Lower lobe of right lung (tissue), 2 donors: ENCODE data around the gene DLGAP5. TPM values are rescaled to one million over a fixed set of nuclear protein-coding genes. Genes with fewer than 3 reads are reported as not detected.

Experiments used
- ATAC-seq, 2 donors: fragments of 200-7000 bp; cut with Tn5 transposase; one replicate each; pipeline ENCODE4 v1.9.1; 2020 to 2022; ENCODE audit warnings: mild to moderate bottlenecking in 2 of 2, moderate library complexity in 2 of 2
- DNase-seq: peaks from one replicate; pipeline ENCODE4 v3.0.0-alpha.2; 2020
- H3K27ac ChIP-seq: fragments of 200-600 bp; one replicate; pipeline ENCODE4 v1.8.0; 2022
- H3K27me3 ChIP-seq: fragments of 200-600 bp; one replicate; pipeline ENCODE4 v1.8.0; 2022; ENCODE audit warnings: low read depth
- H3K36me3 ChIP-seq: fragments of 200-600 bp; one replicate; pipeline ENCODE4 v1.8.0; 2022; ENCODE audit warnings: mild to moderate bottlenecking
- H3K4me1 ChIP-seq: fragments of 200-600 bp; one replicate; pipeline ENCODE4 v1.8.0; 2022
- H3K4me3 ChIP-seq: fragments of 200-600 bp; one replicate; pipeline ENCODE4 v1.8.0; 2022; ENCODE audit warnings: mild to moderate bottlenecking
- H3K9me3 ChIP-seq: fragments of 200-600 bp; one replicate; pipeline ENCODE4 v1.8.0; 2022
- intact Hi-C: fragments of 100-400 bp; cut with DNase I; formaldehyde crosslinking; loops from one replicate; pipeline ENCODE4 v1.11.0; 2022
- total RNA-seq: library from RNA; stranded (reverse); fragmentation: NEBNext Ultra II Directional; extraction: Animal tissue kit (Norgen Biotek cat#: 25700); gene quantifications from one replicate; pipeline ENCODE4 v1.2.1, GENCODE V29; 2021
- TF ChIP-seq, protein P1 (sequence below): fragments of 200-600 bp; IDR thresholded peaks from one replicate; pipeline ENCODE4 v1.8.0; 2022; ENCODE audit warnings: antibody characterized with exemption, mild to moderate bottlenecking
- donor health status: DM: no; HTN: yes; CAD: no; lungs with severe emphysema.

Gene DLGAP5
- total RNA-seq, 1 donor from 2014 or later: 0.97 TPM

DNA sequence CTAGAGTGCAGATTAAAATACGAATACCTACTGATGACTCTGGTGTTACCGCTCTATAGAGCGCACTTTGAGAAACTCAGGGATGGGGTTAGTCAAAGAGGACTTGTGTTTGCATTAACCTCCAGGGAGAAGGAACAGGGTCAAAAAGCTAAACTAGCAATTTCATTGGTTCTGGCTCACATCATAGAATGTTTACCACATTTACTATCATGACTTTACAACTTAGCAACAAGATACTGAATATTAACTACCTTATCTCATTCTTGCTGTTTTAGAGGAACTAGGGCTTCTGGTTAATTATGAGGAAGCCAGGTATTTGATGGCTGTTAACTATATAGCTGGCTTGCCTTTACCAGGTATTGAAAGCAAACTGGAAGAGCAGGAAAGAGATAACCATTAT lies 49.6 kb downstream of the DLGAP5 start:
- DNase-seq (no peak), ATAC-seq (no peak)
- Histone ChIP-seq H3K36me3 (peaks cover 98% of the 10 kb centered on the region), H3K9me3 (no peaks in the 10 kb centered on the region), H3K27ac (no peak overlapping the region), H3K4me1 (peaks cover 24% of the 10 kb centered on the region), H3K4me3 (no peak overlapping the region), H3K27me3 (no peaks in the 10 kb centered on the region)
- intact Hi-C loops: no loop called here
- TF ChIP-seq, protein P1, sequence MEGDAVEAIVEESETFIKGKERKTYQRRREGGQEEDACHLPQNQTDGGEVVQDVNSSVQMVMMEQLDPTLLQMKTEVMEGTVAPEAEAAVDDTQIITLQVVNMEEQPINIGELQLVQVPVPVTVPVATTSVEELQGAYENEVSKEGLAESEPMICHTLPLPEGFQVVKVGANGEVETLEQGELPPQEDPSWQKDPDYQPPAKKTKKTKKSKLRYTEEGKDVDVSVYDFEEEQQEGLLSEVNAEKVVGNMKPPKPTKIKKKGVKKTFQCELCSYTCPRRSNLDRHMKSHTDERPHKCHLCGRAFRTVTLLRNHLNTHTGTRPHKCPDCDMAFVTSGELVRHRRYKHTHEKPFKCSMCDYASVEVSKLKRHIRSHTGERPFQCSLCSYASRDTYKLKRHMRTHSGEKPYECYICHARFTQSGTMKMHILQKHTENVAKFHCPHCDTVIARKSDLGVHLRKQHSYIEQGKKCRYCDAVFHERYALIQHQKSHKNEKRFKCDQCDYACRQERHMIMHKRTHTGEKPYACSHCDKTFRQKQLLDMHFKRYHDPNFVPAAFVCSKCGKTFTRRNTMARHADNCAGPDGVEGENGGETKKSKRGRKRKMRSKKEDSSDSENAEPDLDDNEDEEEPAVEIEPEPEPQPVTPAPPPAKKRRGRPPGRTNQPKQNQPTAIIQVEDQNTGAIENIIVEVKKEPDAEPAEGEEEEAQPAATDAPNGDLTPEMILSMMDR: no peak

DNA sequence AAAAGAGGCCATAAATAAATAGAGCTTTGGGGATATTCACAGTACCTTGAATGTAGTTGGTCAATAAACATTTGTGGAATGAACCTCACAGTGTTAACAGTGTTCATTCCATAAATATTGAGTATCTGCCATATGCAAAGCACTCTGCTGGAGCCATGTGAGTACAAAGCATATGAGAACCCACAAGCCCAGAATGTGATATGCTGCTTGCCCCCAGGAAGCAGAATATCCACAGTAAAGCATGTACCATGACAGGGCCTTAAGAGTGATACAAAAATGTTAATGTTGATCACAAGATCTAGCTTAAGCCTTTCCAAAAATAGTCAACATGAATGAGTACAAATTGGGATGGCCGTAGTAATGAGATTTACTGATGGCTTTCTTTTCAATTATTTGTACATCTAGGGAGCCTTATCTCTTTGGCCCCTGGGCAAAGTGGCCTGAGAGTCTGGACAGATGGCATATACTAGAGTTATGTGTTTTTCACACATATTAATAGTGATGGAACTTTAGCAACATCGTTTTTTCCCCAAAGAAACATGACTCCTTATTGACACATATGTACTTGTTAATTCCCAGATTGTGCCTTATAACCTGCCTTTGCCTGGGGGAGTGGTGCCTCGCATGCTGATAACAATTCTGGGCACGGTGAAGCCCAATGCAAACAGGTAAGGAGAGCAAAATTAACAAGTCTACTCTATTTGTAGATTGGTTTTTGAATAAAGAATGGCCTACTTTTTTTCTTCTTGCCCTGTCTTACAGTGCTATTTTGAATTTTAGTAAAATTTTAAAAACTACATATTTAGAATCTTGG lies 51.5 kb downstream of the DLGAP5 start:
- Histone ChIP-seq H3K36me3 (peaks cover 82% of the 10 kb centered on the region), H3K27ac (peak overlapping the region; percentile 10)

DNA sequence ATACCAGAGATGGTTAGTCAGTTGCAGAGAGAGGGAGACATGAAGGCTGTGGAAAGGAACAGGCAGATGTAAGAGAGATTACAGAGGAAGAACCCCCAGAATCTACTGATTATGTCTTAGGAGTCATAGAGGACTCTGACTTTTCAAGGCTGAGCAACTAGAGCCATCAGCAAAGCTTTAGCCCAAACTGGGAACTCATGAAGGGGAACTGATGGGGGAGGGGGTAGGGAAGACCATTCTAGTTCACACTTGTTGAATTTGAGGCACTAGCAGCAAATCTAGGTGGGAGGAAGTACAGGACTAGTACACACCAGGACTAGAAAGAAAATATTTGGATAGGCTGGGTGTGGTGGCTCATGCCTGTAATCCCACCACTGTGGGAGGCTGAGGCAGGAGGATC lies 52.2 kb downstream of the DLGAP5 start:
- peaks cover 50% of the 10 kb centered on the region for H3K4me1 ChIP-seq
- peak overlapping the region; percentile 10 for H3K27ac ChIP-seq
- no peaks in the 10 kb centered on the region for H3K9me3 ChIP-seq
- intact Hi-C loops: no loop called here
- ATAC-seq (no peak), DNase-seq (no peak)
- TF ChIP-seq, protein P1: no peak
- no peaks in the 10 kb centered on the region for H3K27me3 ChIP-seq
- peaks cover 81% of the 10 kb centered on the region for H3K36me3 ChIP-seq
- H3K4me3 ChIP-seq: no peak overlapping the region

More for the DNA sequence above, 51.5 kb downstream of the DLGAP5 start:
- Histone ChIP-seq H3K9me3 (no peaks in the 10 kb centered on the region), H3K4me3 (no peak overlapping the region), H3K27me3 (no peaks in the 10 kb centered on the region), H3K4me1 (peaks cover 42% of the 10 kb centered on the region)
- no peak for DNase-seq
- intact Hi-C loops: no loop called here
- ATAC-seq: no peak
- TF ChIP-seq, protein P1: no peak

DNA sequence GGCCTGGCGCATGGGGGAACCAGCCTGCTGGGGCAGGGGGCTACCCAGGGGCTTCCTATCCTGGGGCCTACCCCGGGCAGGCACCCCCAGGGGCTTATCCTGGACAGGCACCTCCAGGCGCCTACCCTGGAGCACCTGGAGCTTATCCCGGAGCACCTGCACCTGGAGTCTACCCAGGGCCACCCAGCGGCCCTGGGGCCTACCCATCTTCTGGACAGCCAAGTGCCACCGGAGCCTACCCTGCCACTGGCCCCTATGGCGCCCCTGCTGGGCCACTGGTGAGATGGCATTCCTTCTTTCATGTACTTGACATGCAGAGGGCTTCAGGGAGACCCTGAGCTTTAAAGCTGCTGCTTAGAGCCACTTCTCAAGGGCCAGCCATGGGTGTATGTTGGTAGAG lies 53.3 kb downstream of the DLGAP5 start:
- intact Hi-C loops: no loop called here
- H3K4me1 ChIP-seq: peaks cover 60% of the 10 kb centered on the region

DNA sequence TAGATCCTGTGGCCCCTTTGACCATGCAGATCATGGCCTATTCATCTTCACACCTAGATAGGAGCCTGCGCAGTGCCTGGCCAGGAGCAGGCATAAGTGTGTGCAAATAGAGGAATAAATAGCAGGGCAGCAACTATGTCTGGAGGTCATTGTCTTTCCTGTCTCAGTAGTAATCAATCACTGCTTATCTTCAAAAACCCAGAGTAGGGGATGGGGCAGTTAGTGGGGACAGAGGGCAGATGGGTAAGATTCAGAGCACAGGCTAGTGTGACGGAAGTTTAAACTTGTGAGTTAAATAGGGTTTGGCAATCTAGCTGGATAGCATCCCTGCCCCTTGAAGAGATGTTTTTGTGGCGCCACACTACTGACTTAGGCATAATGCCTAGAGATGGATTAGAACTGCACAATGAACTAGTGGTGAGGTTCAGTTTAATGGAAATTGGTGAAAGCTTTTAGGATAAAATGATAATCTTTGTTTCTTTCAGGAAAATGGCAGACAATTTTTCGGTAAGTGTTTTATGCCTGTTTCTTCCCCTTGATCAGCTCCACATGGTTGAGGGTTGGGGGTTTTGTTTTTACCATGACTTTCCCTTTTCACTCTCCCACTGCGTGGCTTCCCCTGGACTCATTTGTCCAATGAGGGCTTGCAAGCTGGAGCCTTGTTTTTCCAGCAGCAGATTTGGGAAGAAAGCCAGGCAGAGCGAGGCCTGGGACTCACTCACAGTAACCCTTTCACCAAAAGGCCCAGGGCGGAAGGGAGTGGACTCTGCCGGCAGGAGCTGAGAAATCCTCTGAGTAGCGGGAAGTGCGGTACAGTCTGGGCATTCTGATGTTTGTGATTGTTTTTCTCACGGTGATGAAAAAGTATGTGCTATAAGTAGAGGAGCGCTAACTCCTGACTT lies 54.2 kb downstream of the DLGAP5 start:
- intact Hi-C loops: no loop called here
- ATAC-seq (peak; percentile 43 to 52), DNase-seq (no peak)
- Histone ChIP-seq H3K4me1 (peaks cover 70% of the 10 kb centered on the region), H3K9me3 (no peaks in the 10 kb centered on the region), H3K27me3 (no peaks in the 10 kb centered on the region), H3K27ac (peak overlapping the region; percentile 48), H3K36me3 (peaks cover 70% of the 10 kb centered on the region), H3K4me3 (peak overlapping the region; percentile 17)
- TF ChIP-seq, protein P1: no peak

More for the DNA sequence above, 53.3 kb downstream of the DLGAP5 start:
- Histone ChIP-seq H3K4me3 (no peak overlapping the region), H3K9me3 (no peaks in the 10 kb centered on the region), H3K27ac (peak overlapping the region; percentile 48), H3K27me3 (no peaks in the 10 kb centered on the region), H3K36me3 (peaks cover 79% of the 10 kb centered on the region)
- DNase-seq: no peak
- ATAC-seq: peak; percentile 17 to 23
- TF ChIP-seq, protein P1: no peak
